Fibroblast of skin of scalp (primary cell): ENCODE measurements around the gene ITPR3.

ENCODE experiments used
- DNase-seq: peaks from one replicate; pipeline ENCODE4 v3.0.0-alpha.2; 2013

Gene ITPR3

GRCh38 chr6:33688006-33688405, 66.9 kb downstream of the ITPR3 start:
- no peak for DNase-seq

- no peak for DNase-seq
Measured at GRCh38 chr6:33688451-33689147, 67.5 kb downstream of the ITPR3 start.

DNA sequence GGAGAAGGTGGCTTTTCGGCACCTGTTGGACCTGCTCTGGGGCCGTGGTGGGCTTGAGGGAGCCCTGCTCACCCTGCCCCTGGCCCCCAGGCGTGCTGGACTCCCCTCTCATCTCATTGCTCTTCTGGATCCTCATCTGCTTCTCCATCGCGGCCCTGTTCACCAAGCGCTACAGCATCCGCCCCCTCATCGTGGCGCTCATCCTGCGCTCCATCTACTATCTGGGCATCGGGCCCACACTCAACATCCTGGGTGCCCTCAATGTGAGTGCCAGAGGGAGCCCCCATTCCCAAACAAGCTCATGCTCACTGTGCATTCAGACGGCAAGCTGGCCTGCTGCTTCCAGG, 68.0 kb downstream of the ITPR3 start:
- no peak for DNase-seq

- no peak for DNase-seq
Measured at GRCh38 chr6:33689879-33690278, 68.8 kb downstream of the ITPR3 start.

GRCh38 chr6:33690766-33691165, 69.6 kb downstream of the ITPR3 start:
- no peak for DNase-seq

DNA sequence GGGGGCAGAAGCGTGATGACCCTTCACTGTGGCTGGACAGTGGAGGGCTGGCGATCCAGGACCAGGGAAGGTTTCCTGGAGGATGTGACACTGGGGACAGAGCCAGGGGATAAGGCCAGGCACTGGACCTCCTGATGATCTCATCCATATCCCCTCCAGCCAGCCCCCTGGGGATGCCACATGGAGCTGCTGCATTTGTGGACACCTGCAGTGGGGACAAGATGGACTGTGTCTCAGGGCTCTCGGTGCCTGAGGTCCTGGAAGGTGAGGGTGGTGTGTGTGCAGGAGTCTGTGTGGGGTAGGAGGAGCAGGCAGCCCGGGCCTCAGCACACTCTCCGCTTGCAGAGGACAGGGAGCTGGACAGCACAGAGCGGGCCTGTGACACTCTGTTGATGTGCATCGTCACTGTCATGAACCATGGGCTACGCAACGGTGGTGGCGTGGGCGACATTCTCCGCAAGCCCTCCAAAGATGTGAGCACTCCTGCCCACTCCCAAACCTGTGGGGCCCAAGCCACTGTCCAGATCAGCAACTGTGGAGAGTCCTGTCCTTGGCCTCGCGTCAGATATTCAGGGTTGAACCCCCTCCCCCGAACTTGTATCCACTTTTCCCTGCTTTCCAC, 70.4 kb downstream of the ITPR3 start:
- no peak for DNase-seq

GRCh38 chr6:33692078-33692759, 71.1 kb downstream of the ITPR3 start:
- DNase-seq: no peak

DNA sequence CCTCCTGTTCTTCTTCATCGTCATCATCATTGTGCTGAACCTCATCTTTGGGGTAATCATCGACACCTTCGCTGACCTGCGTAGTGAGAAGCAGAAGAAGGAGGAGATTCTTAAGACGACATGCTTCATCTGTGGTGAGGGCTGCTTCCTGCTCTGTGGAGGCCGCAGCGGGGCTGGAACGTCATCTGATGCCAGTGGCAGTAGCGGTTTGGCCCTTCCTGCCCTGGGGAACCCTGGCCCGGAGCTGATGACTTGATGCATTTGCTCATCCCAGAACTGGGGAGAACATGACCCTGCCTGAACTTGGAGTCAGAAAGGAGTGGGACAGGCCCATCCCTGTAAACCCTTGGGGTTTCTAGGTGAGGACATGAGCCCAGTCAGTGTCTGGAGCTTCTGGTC, 71.6 kb downstream of the ITPR3 start:
- no peak for DNase-seq

- DNase-seq: no peak
Measured at GRCh38 chr6:33693186-33694105, 72.3 kb downstream of the ITPR3 start.

DNA sequence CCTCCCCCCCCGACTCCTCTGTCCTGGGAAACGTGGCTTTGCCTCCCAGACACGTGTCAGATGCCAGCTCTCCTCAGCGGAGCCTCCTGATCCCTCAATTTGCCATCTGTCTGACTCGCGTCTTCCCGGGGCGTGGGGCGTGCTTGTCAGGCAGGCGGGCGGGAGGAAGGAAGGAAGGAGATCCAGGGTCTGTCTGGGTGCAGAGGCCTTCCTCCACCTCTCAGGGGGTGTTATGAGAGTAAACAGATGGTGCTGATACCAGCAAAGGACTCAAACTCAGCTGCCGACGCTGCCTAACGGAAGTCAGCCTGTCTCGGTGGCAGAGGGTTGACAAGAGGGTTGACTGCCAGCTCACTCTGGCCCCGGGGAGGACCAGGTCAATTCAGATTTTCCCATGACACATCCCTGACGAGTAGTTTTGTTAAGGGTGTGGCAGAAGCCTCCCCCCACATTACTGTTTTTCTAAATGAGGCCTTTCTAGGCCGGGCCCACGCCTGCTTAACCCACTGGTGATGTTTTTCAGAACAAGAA, 73.3 kb downstream of the ITPR3 start:
- DNase-seq: peak; percentile 76

DNA sequence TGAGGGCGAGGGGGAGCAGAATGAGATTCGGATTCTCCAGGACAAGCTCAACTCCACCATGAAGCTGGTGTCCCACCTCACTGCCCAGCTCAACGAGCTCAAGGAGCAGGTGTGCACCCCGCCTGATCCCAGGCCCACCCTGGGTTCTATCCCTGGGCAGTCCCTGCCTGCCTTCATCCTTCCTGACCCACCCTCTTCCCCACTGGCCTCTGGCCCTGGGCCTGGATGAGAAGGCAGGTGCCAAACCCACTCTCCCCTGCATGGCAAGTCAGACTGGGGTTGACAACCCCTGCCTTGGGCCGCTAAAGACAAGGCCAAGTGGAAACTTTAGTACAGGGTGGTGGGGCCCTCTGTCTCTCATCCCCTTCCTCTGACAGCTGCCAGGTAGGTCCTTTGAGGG, 73.9 kb downstream of the ITPR3 start:
- no peak for DNase-seq

DNA sequence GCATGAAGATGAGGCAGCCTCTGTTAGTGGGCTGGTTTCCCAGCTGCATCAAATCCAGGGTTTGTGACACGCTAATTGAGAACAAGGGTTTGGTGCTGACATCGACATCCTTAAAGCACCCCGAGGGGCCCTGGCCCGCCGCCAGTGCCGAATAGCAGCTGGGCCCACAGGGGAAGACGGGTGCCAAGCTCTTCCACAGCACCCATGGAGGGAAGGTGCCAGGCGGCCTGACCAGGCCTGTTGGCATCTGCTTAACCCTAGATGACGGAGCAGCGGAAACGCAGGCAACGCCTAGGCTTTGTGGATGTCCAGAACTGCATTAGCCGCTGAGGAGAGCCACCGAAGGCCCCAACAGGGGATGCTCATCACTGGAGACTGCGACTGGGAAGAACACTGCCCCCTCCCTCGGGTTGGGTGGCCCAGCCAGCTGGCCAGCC, 74.3 kb downstream of the ITPR3 start:
- DNase-seq: no peak

- DNase-seq: no peak
Measured at GRCh38 chr6:33696076-33696475, 75.0 kb downstream of the ITPR3 start.

DNA sequence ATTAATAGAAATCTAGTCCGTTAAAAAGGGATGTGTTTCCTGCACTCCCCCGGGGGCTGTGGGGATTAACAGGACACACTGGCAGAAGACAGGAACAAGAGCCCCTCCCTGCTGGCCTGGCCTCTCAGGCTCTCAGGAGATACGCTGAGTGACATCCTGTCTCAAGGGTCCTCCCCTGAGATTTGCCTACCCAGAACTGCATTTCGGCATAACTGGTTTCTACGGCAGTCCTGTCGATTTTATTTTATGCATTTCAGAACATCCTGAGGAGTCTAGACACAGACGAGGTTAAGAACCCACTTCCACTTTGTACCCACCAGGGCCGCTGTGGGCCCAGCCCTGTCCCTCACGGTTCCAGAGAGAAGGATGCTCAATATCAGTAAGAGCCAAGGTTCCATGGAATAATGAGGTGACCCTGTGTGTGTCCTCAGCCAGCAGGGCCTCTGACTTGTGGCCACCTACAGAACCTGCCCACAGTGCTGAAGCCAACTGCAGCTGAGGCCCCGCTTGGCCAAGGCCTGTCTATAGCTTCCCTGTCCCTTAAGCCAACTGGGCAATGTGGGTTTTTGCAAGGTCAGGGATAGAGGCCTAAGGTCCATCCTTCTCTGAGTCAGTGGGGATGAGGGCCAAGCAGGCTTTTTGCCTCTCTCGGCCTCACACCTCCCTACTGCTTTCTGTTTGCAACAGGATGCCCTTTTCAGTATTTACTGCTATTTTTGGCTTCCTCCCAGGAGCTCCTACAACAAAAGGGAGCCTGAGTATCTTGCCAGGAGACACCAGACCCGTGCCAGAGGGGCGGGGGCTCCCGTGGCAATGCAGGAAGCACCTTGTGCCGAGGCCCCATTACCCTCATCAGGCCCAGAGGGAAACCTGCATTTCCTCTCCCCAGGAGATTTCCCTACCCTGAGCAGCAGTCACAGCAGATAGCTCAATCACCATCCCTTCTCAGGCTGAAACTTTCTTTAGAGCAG, 75.7 kb downstream of the ITPR3 start:
- DNase-seq: no peak

DNA sequence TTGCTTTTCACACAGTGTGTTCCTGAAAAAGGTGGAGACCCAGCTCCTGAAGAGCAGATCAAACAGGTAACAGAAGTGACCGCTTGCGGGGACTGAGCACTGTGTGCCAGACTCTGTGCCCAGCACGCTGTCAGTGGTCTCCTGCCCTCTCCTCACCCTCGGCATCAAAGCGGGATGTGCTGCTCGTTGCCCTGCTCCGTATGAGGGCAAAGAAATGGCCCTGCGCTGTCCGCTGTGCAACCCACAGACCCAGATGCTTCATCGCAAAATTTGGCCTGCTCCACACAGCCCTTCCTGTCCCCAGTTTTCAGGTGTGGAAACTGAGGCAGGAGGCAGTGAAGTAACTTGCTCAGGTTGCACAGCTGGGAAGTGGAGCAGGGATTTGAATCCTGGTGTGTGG, 76.7 kb downstream of the ITPR3 start:
- no peak for DNase-seq

DNA sequence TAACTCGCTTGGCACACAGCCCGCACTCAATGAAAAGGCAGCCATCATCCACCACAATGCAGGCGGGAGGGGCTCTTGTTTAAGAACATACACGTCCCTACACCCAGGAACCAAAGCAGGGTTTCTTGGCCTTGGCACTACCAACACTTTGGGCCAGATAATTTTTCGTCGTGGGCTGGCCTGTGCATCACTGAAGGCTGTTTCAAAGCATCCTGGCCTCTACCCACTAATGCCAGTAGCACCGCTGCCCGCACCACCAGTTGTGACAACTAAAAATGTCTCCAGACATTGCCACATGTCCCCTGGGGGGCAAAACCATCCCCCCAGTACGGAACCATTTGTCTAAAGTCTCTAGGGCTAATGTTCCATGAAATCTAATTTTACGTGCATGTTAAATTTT, 77.4 kb downstream of the ITPR3 start:
- no peak for DNase-seq

DNA sequence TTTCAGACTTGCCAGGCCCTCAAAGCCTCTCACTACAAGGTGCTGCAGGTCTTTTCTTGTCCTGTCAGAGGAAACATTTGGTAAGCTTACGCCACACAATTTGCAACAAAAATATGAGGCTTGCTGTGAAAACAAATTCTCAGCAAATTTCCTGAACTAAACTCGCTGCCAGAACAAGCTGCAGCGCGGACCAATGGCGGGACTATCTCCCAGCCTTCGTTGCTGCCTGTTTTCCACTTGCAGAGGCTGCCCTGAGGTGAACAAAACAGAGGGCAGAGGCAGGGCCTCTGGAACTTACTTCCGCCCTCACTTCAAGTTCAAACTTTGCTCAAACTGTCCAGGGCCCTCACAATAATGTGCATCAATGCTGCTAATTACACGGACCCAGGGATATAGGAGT, 78.0 kb downstream of the ITPR3 start:
- DNase-seq: no peak

- no peak for DNase-seq
Measured at GRCh38 chr6:33699739-33700138, 78.6 kb downstream of the ITPR3 start.

GRCh38 chr6:33700391-33701050, 79.4 kb downstream of the ITPR3 start:
- DNase-seq: peak; percentile 70

- peak; percentile 69 for DNase-seq
Measured at GRCh38 chr6:33702345-33702977, 81.3 kb downstream of the ITPR3 start.
